HG03432 (cell line): ENCODE measurements around the gene ASF1B.
A peak's percentile ranks its signal among the peaks of the same experiment; 100 is the strongest.
"Not testable (repeated sequence)": the region's sequence is repeated elsewhere in the genome, so short reads cannot be mapped to it uniquely, and the experiment has no call there.

Experiments used
- ATAC-seq: cut with Tn5 transposase; IDR thresholded peaks from one replicate; pipeline ENCODE4 v1.9.1; 2021; ENCODE audit warnings: mild to moderate bottlenecking, moderate library complexity; ENCODE audit not compliant: unreplicated experiment

Gene ASF1B

GRCh38 chr19:14136509-14137281 is at the start of gene ASF1B:
TSS of gene ASF1B (minus strand) at chr19:14136589. CDS start at chr19:14136456, 133 bp downstream.
- ATAC-seq: peak; percentile 80

- ATAC-seq: not testable (repeated sequence)
These were observed 49.3 kb upstream of the ASF1B start for GRCh38 chr19:14185691-14186090.

- no peak for ATAC-seq
These were observed 48.8 kb upstream of the ASF1B start for GRCh38 chr19:14185158-14185557.

DNA sequence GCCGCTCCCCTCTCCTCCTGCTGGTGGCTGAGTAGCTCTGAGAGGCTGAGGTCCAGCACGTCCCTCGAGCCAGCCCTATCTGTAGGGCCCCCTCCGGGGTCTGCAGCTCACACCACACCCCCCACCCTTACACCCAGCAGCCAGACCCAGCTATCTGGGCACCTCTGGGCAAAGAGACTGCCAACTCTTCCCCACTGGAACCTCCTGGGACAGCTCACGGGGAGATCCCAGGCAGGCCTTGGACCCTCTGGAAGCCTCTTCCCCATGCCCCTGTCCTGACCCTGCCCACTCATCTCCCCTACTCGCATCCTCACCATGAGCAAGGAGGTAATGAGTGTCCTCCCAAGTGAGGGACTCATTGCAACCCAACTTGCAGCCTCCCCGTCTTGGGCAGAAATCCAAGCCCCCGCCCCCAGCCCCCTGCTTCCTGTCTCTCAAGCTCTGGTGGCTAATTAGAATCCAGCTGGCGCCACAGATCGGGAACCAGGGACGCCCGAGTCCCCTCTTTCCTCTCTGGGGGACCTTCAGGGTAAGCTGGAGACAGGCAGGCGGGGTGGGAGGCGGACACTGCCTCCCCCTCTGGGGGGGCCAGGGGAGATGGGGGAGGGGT is 47.5 kb upstream of the ASF1B start:
- ATAC-seq: no peak

GRCh38 chr19:14182476-14182875 is 46.1 kb upstream of the ASF1B start:
- ATAC-seq: no peak

GRCh38 chr19:14181906-14182305 is 45.5 kb upstream of the ASF1B start:
- no peak for ATAC-seq

GRCh38 chr19:14181199-14181598 is 44.8 kb upstream of the ASF1B start:
- ATAC-seq: not testable (repeated sequence)

GRCh38 chr19:14177496-14178074 is 41.2 kb upstream of the ASF1B start:
- ATAC-seq: no peak

DNA sequence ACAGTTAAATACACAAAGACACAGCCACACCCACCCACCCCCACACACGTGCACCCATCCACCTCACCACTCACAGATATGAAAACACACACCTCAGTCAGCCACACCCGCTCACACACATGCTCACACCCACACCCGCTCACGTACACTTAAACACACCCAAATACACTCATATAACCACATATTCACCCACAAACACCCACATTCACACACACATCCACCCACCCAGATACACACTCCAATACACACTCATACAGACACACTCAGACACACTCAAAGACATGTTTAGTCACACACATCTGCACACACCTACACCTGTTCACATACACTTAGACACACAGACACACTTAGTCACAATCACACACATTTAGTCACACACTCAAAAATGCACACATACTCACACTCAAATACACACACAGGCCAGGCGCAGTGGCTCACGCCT is 39.0 kb upstream of the ASF1B start:
- no peak for ATAC-seq

DNA sequence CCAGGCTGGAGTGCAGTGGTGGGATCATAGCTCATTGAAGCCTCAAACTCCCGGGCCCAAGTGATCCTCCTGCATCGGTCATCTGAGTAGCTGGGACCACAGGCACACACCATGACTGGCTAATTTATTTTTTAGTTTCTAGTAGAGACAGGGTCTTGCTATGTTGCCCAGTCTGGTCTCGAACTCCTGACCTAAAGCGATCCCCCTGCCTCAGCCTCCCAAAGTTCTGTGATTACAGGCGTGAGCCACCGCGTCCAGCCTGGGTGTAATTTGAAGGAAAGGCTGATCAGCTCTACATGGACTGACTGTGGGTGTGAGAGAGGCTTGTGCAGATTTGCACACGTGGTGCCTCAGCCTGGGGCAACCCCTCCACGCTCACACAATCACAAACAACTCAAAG is 38.5 kb upstream of the ASF1B start:
- ATAC-seq: no peak

DNA sequence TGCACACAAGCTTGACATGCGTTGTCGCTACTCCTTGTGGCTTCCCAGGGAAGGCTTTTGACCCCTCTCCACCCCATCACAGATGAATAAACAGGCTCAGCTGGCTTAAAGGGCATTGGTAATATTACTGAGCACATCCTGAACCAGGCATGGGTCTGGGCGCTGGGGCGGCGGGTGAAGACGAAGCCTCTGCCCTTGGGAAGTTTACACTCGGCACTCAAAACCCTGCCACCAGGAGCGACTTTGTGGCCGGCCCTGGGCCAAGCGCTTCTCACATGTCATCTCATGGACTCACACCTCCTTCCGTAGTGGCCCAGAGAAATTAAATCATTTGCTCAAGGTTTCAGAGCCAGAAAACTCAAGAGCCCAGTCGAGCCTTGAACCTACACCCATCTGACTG is 32.6 kb upstream of the ASF1B start:
- ATAC-seq: no peak

GRCh38 chr19:14168259-14168972 is 32.0 kb upstream of the ASF1B start:
- no peak for ATAC-seq

DNA sequence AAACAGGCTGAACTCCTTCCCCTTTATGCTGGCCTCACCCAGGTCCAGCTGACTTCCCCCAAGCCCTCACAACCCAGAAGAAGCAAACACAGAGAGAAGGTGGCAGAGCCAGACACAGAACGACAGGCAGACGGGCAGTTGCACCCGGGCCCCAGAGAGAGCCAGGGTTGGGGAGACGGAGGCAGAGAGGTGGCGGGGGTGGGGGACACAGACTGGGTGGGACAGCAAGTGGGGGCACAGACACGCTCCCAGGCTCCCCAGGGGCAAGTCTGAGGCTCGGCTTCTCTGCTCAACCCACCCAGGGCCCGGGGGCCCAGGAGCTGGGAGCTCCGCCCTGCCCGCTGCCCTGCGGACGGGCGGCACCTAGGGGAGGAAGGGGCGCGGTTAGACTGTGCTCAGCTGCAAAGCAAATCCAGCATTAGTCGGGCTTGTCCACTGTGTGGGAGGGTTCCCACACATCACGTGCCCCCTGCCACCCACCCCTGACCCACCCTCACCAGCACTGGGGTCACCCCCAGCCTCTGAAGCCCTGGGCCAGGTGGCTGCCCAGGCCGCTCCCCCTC is 31.3 kb upstream of the ASF1B start:
- ATAC-seq: no peak

DNA sequence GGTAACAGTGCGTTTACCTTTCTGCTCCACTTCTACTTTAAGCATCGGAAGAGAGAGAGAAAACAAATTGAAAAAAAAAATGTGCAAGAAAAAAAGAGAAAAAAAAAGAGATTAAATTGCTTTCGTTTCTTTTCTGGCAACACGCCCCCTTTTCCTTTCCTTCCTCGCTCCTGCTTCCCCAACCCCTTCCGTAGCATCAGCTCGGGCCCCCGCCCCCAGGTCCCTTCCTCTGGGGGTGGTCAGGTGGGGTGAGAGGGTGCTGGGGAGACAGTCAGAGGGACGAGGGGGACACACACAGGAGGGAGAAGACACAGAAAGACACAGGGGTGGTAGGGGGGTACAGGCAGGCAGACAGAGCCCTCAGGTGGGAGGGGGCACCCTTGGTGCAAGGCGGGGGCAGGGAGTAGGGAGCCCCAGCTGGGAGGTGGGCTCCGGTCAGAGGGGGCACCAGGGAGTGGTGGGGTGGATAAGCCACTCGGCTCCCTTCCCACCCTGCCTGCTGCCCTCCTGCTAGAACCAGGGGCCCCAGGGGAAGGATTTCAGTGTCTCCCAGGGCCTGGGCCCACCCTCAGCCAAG is 30.7 kb upstream of the ASF1B start:
- ATAC-seq: no peak

GRCh38 chr19:14165990-14166830 is 29.8 kb upstream of the ASF1B start:
- no peak for ATAC-seq

DNA sequence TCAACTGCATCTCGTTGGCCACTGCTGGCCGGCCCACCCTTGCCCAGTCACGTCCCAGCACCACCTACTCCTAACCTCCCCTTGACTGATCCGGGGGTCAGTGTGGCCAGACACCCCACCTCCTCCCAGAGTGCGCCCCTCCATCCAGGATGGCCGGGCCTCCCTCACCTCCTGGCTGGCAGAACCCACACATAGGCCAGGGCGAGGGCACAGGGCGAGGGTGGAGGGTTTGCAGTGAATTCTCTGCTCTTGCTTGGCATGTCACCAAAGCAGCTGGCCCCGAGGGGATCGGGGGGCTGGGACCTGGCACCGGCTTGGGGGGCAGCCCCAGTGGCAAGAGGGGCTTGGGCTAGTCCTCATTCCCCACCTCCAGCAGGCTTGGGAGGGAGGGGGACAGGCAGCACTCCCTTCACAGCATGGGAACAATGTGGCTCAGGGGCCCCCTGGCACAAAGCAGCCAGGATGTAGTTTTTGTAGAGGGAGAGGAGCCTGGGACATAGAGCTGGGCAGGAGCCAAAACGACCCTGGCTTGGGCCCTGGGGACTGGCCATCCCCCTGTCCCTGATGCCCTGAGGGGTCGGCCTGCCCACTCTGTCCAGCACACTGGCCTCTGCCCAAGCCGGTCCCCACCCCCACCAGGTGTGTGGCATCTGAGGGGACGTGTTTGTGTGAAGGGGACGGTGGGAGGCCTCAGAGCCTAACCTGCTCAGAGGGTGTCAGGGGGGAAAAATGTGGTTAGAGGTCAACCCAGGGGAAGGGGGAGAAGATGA is 28.5 kb upstream of the ASF1B start:
- no peak for ATAC-seq

DNA sequence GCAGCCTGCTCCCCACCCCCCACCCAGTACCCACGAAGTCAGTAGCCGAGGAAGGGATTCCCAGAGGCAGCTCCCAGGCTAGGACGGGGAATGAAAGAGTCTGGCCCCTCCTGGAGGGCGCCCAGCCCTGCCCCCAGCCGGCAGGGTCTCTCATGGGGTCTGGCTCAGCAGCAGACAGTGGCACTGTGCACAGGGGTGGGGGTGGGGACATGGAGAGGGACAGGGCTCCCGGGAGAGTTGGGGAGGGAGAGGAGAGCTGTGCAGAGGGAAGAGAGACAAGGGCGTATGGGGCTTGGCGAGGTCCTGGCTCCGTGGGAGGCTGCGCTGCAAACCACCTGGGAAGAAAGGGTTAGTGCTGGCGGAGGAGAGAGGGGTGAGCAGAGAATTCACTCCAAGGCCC is 27.7 kb upstream of the ASF1B start:
- ATAC-seq: no peak

DNA sequence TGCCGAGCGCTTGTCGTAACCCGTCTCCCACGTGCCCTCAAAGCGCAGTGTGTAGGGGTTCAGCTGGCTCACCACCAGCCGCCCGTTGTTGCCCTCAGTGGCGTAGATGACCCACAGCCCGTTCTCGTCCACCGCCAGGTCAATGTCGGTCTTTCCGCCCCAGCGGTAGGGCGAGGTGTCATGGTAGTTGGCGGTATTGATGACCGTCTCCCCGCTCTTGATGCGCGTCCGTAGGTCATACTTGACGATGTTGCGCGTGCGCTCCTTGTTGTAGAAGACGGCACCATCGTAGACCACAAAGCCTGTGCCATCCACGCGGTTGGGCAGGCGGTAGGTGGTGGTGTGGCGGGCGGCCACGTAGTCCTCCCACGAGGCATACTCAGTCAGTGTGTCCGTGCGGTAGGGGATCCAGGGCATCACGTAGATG is 26.5 kb upstream of the ASF1B start:
- ATAC-seq: no peak

- no peak for ATAC-seq
These were observed 24.9 kb upstream of the ASF1B start for GRCh38 chr19:14161305-14161704.
